Cardiac muscle cell (in vitro differentiated cells and primary cell): Measurements from ENCODE around the gene SENP3. TPM values are rescaled to one million over a fixed set of nuclear protein-coding genes. Genes with fewer than 3 reads are reported as not detected.

Experiments used
- DNase-seq, 2 donors: peaks; one replicate each; pipeline versions ENCODE4 v3.0.0 to v3.0.0-alpha.2; 2010 to 2017; ENCODE audit warnings: low read depth in 1 of 2, low spot score in 1 of 2
- H3K27ac ChIP-seq: fragments of 200-600 bp; sonication (generic); 2 replicates; pipeline ENCODE4 v1.5.1; 2016
- H3K27me3 ChIP-seq: fragments of 200-600 bp; sonication (generic); 2 replicates; pipeline ENCODE4 v1.6.0; 2016; ENCODE audit warnings: control low read depth
- H3K36me3 ChIP-seq: fragments of 200-600 bp; sonication (generic); 2 replicates; pipeline ENCODE4 v1.5.1; 2016; ENCODE audit warnings: control low read depth
- H3K4me1 ChIP-seq: fragments of 200-600 bp; sonication (generic); 2 replicates; pipeline ENCODE4 v1.8.1; 2017; ENCODE audit warnings: low read depth, mild to moderate bottlenecking, mixed run types
- H3K4me3 ChIP-seq: fragments of 200-600 bp; sonication (generic); 2 replicates; pipeline ENCODE4 v1.5.1; 2016; ENCODE audit warnings: mild to moderate bottlenecking
- H3K9me3 ChIP-seq: fragments of 200-600 bp; sonication (generic); 2 replicates; pipeline ENCODE4 v1.5.1; 2017; ENCODE audit warnings: low read depth, mild to moderate bottlenecking, control low read depth
- polyA plus RNA-seq: library from polyadenylated mRNA; unstranded; fragments of >200 nt; fragmentation: Nextera tagmentation; extraction: Ambion mirVana; gene quantifications from 2 replicates; pipeline ENCODE4 v1.2.1, GENCODE V29; 2016
- total RNA-seq: library from RNA; depleted of rRNA; stranded (reverse); fragments of >200 nt; gene quantifications from 2 replicates; pipeline ENCODE4 v1.2.3, GENCODE V29; 2016
- TF ChIP-seq, protein P1 (sequence below): IDR thresholded peaks from 2 replicates; pipeline ENCODE4 v1.5.1; 2012; ENCODE audit warnings: low read depth, mild to moderate bottlenecking, low read length

SENP3 gene
- 71.5 and 78.9 TPM in 2 replicates for total RNA-seq
- 43.4 and 45.0 TPM in 2 replicates for polyA plus RNA-seq

DNA sequence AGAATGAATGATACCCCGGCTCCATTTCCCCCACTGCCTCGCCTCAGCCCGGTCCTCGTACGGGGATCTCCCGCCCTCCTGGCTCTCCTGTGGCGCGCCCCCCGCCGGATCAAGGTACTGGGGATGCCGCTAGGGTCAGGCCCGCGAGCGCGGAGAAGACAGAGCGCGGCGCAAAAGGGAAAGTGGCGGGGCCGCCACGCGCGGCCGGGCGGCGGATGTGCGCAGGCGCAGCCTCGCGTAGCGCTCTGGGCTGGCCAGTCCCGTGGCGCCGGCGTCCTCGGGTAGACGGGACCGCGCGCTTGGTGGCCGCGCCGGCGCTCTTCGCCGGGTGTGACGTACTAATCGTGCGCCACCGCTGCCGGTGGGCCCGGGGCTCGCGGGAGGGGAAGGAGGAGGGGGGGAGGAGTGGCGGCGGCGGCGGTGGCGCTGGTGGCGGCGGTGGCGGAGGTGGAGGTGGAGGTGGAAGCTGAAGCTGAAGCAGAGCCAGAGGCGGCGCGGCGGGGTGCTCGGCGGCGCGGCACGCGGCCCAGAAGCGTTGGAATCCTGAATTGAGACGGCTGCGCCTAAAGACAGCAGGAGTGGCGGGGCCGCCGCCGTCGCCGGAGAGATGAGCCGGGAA lies at the start of gene SENP3:
Gene SENP3, plus strand, starts transcription at position 331 of the 619 bp plus-strand sequence. CDS start 1,158 bp downstream, outside the sequence.
- TF ChIP-seq, protein P1, sequence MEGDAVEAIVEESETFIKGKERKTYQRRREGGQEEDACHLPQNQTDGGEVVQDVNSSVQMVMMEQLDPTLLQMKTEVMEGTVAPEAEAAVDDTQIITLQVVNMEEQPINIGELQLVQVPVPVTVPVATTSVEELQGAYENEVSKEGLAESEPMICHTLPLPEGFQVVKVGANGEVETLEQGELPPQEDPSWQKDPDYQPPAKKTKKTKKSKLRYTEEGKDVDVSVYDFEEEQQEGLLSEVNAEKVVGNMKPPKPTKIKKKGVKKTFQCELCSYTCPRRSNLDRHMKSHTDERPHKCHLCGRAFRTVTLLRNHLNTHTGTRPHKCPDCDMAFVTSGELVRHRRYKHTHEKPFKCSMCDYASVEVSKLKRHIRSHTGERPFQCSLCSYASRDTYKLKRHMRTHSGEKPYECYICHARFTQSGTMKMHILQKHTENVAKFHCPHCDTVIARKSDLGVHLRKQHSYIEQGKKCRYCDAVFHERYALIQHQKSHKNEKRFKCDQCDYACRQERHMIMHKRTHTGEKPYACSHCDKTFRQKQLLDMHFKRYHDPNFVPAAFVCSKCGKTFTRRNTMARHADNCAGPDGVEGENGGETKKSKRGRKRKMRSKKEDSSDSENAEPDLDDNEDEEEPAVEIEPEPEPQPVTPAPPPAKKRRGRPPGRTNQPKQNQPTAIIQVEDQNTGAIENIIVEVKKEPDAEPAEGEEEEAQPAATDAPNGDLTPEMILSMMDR: no peak
- peaks cover 20% of the 10 kb centered on the region for H3K36me3 ChIP-seq
- peak within 1 kb of the TSS; percentile 82 for H3K27ac ChIP-seq
- no peaks in the 10 kb centered on the region for H3K9me3 ChIP-seq
- DNase-seq: peak; percentile 94 to 96
- peak within 1 kb of the TSS; percentile 61 for H3K4me3 ChIP-seq
- no peaks in the 10 kb centered on the region for H3K27me3 ChIP-seq
- peaks cover 20% of the 10 kb centered on the region for H3K4me1 ChIP-seq

GRCh38 chr17:7512105-7512504 lies 49.6 kb upstream of the SENP3 start:
- H3K4me3 ChIP-seq: no peak overlapping the region
- no peak overlapping the region for H3K27ac ChIP-seq
- H3K4me1 ChIP-seq: no peaks in the 10 kb centered on the region
- TF ChIP-seq, protein P1: no peak
- H3K9me3 ChIP-seq: no peaks in the 10 kb centered on the region
- DNase-seq: no peak
- H3K27me3 ChIP-seq: no peaks in the 10 kb centered on the region
- peaks cover 57% of the 10 kb centered on the region for H3K36me3 ChIP-seq

DNA sequence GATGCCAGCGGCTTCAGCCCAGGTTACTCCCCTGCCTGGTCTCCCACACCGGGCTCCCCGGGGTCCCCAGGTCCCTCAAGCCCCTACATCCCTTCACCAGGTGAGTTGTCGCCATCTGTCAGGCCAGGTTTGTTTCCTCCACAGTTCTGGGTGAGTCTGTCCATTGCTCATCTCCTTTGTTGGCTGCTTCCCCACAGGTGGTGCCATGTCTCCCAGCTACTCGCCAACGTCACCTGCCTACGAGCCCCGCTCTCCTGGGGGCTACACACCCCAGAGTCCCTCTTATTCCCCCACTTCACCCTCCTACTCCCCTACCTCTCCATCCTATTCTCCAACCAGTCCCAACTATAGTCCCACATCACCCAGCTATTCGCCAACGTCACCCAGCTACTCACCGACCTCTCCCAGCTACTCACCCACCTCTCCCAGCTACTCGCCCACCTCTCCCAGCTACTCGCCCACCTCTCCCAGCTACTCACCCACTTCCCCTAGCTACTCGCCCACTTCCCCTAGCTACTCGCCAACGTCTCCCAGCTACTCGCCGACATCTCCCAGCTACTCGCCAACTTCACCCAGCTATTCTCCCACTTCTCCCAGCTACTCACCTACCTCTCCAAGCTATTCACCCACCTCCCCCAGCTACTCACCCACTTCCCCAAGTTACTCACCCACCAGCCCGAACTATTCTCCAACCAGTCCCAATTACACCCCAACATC lies 48.7 kb upstream of the SENP3 start:
- Histone ChIP-seq H3K27ac (no peak overlapping the region), H3K4me1 (no peaks in the 10 kb centered on the region), H3K36me3 (peaks cover 49% of the 10 kb centered on the region), H3K9me3 (no peaks in the 10 kb centered on the region), H3K4me3 (no peak overlapping the region), H3K27me3 (no peaks in the 10 kb centered on the region)
- TF ChIP-seq, protein P1: no peak
- DNase-seq: no peak

GRCh38 chr17:7513850-7514419 lies 47.8 kb upstream of the SENP3 start:
- no peaks in the 10 kb centered on the region for H3K27me3 ChIP-seq
- no peak overlapping the region for H3K4me3 ChIP-seq
- no peaks in the 10 kb centered on the region for H3K4me1 ChIP-seq
- peaks cover 40% of the 10 kb centered on the region for H3K36me3 ChIP-seq
- TF ChIP-seq, protein P1: no peak
- no peak for DNase-seq
- no peaks in the 10 kb centered on the region for H3K9me3 ChIP-seq
- no peak overlapping the region for H3K27ac ChIP-seq

DNA sequence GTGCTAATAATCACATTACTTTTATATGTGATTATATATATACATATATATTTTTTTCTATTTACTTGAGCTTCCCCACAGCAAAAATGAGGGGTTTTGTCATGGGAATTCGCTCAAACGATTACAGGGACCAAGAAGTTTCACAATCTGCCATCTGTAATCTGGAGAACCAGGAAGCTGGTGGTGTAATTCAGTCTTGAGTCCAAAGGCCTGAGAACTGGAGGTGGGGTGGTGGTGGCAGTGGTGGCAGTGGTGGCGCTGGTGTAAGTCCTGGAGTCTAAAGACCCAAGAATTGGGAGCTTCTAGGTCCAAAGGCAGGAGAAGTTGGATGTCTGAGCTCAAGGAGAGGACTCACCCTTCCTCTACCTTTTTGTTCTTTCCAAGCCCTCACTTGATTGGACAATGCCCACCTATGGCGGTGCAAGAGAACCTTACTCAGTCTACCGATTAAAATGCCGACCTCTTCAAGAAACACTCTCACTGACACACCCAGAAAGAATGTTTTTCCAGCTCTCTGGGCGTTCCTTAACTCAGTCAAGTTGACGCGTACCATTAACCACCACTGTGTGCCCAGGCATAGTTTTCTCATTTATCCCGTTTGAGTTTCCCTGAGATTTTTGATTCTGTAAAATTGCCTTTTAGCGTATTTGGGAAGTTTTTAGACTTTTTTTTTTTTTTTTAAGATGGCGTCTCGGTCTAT lies 45.7 kb upstream of the SENP3 start:
- no peak overlapping the region for H3K4me3 ChIP-seq
- no peaks in the 10 kb centered on the region for H3K4me1 ChIP-seq
- H3K9me3 ChIP-seq: no peaks in the 10 kb centered on the region
- H3K27me3 ChIP-seq: no peaks in the 10 kb centered on the region
- H3K36me3 ChIP-seq: peaks cover 30% of the 10 kb centered on the region
- peak in 1 of 2 donors; percentile 38 for DNase-seq
- no peak overlapping the region for H3K27ac ChIP-seq
- TF ChIP-seq, protein P1: no peak
